ENCODE data around the gene ICAM5. TPM values are rescaled to one million over a fixed set of nuclear protein-coding genes. Genes with fewer than 3 reads are reported as not detected.

Gene ICAM5
- total RNA-seq, 2 donors from 2014 or later: 0.18 to 0.37 TPM

DNA sequence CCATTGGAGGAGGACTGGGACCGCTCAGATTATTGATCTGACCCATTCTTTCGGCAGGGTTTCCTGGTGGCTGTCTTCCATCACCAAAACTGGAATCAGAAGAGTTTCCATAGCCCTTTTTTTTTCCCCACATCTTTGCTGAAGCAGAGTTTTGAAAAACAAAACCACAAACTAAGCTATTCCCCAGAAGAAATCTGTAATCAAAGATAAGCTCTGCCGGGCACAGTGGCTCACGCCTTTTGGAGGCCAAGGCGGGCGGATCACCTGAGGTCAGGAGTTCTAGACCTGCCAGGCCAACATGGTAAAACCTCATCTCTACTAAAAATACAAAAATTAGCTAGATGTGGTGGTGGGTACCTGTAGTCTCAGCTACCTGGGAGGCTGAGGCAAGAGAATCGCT is 23.0 kb upstream of the ICAM5 start:
- no peaks in the 10 kb centered on the region for H3K4me1 Mint-ChIP-seq
- Histone ChIP-seq H3K27me3 (ENCODE audit: control insufficient read depth, insufficient read depth, low read length, poor library complexity, severe bottlenecking) (peaks cover 24% of the 10 kb centered on the region), H3K4me1 (ENCODE audit: control insufficient read depth, insufficient read depth, low read length) (no peaks in the 10 kb centered on the region), H3K4me3 (ENCODE audit: low read length) (no peak overlapping the region), H3K9ac (ENCODE audit: extremely low read depth, low read length, poor library complexity, severe bottlenecking) (no peak overlapping the region), H3K36me3 (ENCODE audit: control insufficient read depth, insufficient read depth, low read length) (no peaks in the 10 kb centered on the region), H3K27ac (ENCODE audit: low read depth, low read length) (no peak overlapping the region), H3K9me3 (ENCODE audit: control insufficient read depth, low read length) (no peaks in the 10 kb centered on the region)
- no peak overlapping the region for H3K4me3 Mint-ChIP-seq
- peaks cover 36% of the 10 kb centered on the region for H3K27me3 Mint-ChIP-seq (ENCODE audit: insufficient read depth)
- no peak for DNase-seq
- no peaks in the 10 kb centered on the region for H3K9me3 Mint-ChIP-seq
- TF ChIP-seq, protein P1, sequence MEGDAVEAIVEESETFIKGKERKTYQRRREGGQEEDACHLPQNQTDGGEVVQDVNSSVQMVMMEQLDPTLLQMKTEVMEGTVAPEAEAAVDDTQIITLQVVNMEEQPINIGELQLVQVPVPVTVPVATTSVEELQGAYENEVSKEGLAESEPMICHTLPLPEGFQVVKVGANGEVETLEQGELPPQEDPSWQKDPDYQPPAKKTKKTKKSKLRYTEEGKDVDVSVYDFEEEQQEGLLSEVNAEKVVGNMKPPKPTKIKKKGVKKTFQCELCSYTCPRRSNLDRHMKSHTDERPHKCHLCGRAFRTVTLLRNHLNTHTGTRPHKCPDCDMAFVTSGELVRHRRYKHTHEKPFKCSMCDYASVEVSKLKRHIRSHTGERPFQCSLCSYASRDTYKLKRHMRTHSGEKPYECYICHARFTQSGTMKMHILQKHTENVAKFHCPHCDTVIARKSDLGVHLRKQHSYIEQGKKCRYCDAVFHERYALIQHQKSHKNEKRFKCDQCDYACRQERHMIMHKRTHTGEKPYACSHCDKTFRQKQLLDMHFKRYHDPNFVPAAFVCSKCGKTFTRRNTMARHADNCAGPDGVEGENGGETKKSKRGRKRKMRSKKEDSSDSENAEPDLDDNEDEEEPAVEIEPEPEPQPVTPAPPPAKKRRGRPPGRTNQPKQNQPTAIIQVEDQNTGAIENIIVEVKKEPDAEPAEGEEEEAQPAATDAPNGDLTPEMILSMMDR (conservative IDR thresholded peaks at IDR 0.05): no peak
- no peak overlapping the region for H3K27ac Mint-ChIP-seq
- whole genome bisulfite sequencing, 2 experiments (ENCODE audit: insufficient coverage in 1 of 2, insufficient read length in 1 of 2): 90 to 93% methylated on average over 2 to 7 of the region's 7 CpGs
- no peaks in the 10 kb centered on the region for H3K36me3 Mint-ChIP-seq (ENCODE audit: low read depth)

DNA sequence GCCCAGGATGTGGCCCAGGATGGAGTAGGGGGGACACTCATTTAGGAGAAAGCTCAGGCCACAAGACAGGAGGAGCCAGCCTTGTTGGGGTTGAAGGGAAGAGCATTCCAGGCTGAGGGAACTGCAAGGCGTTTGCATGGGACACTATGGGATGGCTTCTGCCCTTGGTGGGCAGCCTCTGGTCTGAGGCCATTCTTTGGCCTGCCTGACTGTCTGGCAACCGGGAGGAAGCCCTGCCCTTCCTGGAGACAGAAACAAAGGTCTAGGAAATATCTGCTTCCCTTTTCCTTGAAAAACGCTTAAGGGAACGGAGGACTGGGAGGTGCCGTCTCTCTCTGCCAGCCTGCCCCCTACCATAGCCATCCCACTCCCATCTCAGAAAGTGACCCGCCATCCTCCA is 21.7 kb upstream of the ICAM5 start:
- H3K4me1 ChIP-seq (ENCODE audit: control insufficient read depth, insufficient read depth, low read length): no peaks in the 10 kb centered on the region
- H3K27ac ChIP-seq (ENCODE audit: low read depth, low read length): no peak overlapping the region
- Mint-ChIP-seq H3K27me3 (ENCODE audit: insufficient read depth) (peaks cover 49% of the 10 kb centered on the region), H3K27ac (no peak overlapping the region), H3K4me3 (no peak overlapping the region), H3K9me3 (no peaks in the 10 kb centered on the region), H3K36me3 (ENCODE audit: low read depth) (no peaks in the 10 kb centered on the region), H3K4me1 (no peaks in the 10 kb centered on the region)
- no peak for DNase-seq
- H3K27me3 ChIP-seq (ENCODE audit: control insufficient read depth, insufficient read depth, low read length, poor library complexity, severe bottlenecking): peaks cover 37% of the 10 kb centered on the region
- H3K36me3 ChIP-seq (ENCODE audit: control insufficient read depth, insufficient read depth, low read length): no peaks in the 10 kb centered on the region
- TF ChIP-seq, protein P1 (conservative IDR thresholded peaks at IDR 0.05): no peak
- no peak overlapping the region for H3K9ac ChIP-seq (ENCODE audit: extremely low read depth, low read length, poor library complexity, severe bottlenecking)
- WGBS, 2 experiments (ENCODE audit: insufficient coverage in 1 of 2, insufficient read length in 1 of 2): 83 to 86% methylated on average over 6 of the region's 6 CpGs
- no peak overlapping the region for H3K4me3 ChIP-seq (ENCODE audit: low read length)
- H3K9me3 ChIP-seq (ENCODE audit: control insufficient read depth, low read length): no peaks in the 10 kb centered on the region

DNA sequence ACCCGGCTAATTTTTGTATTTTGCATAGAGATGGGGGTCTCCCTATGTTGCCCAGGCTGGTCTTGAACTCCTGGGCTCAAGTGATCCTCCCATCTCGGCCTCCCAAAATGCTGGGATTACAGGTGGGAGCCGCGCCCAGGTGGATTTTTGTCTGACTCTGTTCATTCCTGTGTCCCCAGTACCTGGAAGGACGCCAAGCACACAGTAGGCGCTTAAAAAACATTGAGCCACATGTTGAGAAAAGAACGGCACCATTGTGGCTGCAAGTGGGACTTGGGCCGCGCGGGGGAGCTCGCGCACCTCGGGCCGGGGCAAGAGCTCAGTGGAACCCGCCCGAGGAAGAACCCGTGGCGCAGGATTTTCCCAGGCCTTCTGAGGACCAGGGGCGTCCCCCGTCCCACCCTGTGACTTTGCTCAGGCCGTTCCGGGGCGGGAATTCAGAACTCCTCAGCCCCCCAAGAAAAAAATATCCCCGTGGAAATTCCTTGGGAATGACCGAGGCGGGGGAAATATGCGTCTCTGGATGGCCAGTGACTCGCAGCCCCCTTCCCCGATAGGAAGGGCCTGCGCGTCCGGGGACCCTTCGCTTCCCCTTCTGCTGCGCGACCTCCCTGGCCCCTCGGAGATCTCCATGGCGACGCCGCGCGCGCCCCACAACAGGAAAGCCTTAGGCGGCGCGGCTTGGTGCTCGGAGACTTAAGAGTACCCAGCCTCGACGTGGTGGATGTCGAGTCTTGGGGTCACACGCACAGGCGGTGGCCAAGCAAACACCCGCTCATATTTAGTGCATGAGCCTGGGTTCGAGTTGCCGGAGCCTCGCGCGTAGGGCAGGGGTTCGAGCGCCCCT is 20.2 kb upstream of the ICAM5 start:
- no peaks in the 10 kb centered on the region for H3K9me3 ChIP-seq (ENCODE audit: control insufficient read depth, low read length)
- H3K4me1 ChIP-seq (ENCODE audit: control insufficient read depth, insufficient read depth, low read length): no peaks in the 10 kb centered on the region
- Mint-ChIP-seq H3K9me3 (no peaks in the 10 kb centered on the region), H3K36me3 (ENCODE audit: low read depth) (no peaks in the 10 kb centered on the region), H3K4me3 (peak overlapping the region; percentile 42), H3K4me1 (no peaks in the 10 kb centered on the region), H3K27ac (no peak overlapping the region), H3K27me3 (ENCODE audit: insufficient read depth) (peaks cover 59% of the 10 kb centered on the region)
- no peak overlapping the region for H3K4me3 ChIP-seq (ENCODE audit: low read length)
- peaks cover 37% of the 10 kb centered on the region for H3K27me3 ChIP-seq (ENCODE audit: control insufficient read depth, insufficient read depth, low read length, poor library complexity, severe bottlenecking)
- H3K36me3 ChIP-seq (ENCODE audit: control insufficient read depth, insufficient read depth, low read length): no peaks in the 10 kb centered on the region
- no peak overlapping the region for H3K27ac ChIP-seq (ENCODE audit: low read depth, low read length)
- 11 to 14% methylated on average over 51 to 59 of the region's 59 CpGs for WGBS, 2 experiments (ENCODE audit: insufficient coverage in 1 of 2, insufficient read length in 1 of 2)
- peak; percentile 96 for DNase-seq
- TF ChIP-seq, protein P1 (conservative IDR thresholded peaks at IDR 0.05): peak; percentile 95
- no peak overlapping the region for H3K9ac ChIP-seq (ENCODE audit: extremely low read depth, low read length, poor library complexity, severe bottlenecking)
